Gastroesophageal sphincter (tissue), 3 donors: ENCODE data around the gene DNAL1.

Experiments used
- CTCF ChIP-seq, 4 experiments: fragments of 200-600 bp in 2 of 4; fragments of 450-650 bp in 2 of 4; sonication (generic) in 1 of 4; IDR thresholded peaks; one replicate each; pipeline ENCODE4 v1.5.1; 2017 to 2019; ENCODE audit warnings: antibody characterized with exemption in 4 of 4, mild to moderate bottlenecking in 2 of 4, moderate library complexity in 2 of 4
- POLR2A ChIP-seq, 2 donors: fragments of 450-650 bp; IDR thresholded peaks; one replicate each; pipeline ENCODE4 v1.6.1; 2017; ENCODE audit warnings: antibody characterized with exemption in 2 of 2, mild to moderate bottlenecking in 2 of 2, moderate library complexity in 1 of 2

- no peak for TF ChIP-seq POLR2A (IDR thresholded peaks at IDR 0.05)
- TF ChIP-seq CTCF (IDR thresholded peaks at IDR 0.05), result no peak
Observed at GRCh38 chr14:73722581-73722980, 77.8 kb downstream of the DNAL1 start.
